ENCODE results near the gene UBE2G1. TPM values are rescaled to one million over a fixed set of nuclear protein-coding genes. Genes with fewer than 3 reads are reported as not detected.
A peak's percentile ranks its signal among the peaks of the same experiment; 100 is the strongest.

Gene UBE2G1
- total RNA-seq, 1 donor from 2014 or later = 80.0 TPM

GRCh38 chr17:4236456-4236855 lies 130.0 kb downstream of the UBE2G1 start:
- H3K4me3 Mint-ChIP-seq (ENCODE audit: unreplicated experiment) = no peak overlapping the region
- no peak for DNase-seq (ENCODE audit: low spot score)
- H3K36me3 Mint-ChIP-seq (ENCODE audit: low read depth) = peaks cover 10% of the 10 kb centered on the region
- peak overlapping the region; percentile 83 for H3K27ac Mint-ChIP-seq (ENCODE audit: unreplicated experiment)
- TF ChIP-seq CTCF (IDR thresholded peaks at IDR 0.05) = no peak
- no peaks in the 10 kb centered on the region for H3K27me3 Mint-ChIP-seq (ENCODE audit: low read depth)
- H3K4me1 Mint-ChIP-seq (ENCODE audit: low read depth) = peaks cover 38% of the 10 kb centered on the region
- H3K9me3 Mint-ChIP-seq (ENCODE audit: low read depth) = no peaks in the 10 kb centered on the region

- H3K4me1 Mint-ChIP-seq (ENCODE audit: low read depth) = peaks cover 47% of the 10 kb centered on the region
- H3K36me3 Mint-ChIP-seq (ENCODE audit: low read depth) = peaks cover 7% of the 10 kb centered on the region
- peak overlapping the region; percentile 83 for H3K27ac Mint-ChIP-seq (ENCODE audit: unreplicated experiment)
- H3K9me3 Mint-ChIP-seq (ENCODE audit: low read depth) = no peaks in the 10 kb centered on the region
- no peaks in the 10 kb centered on the region for H3K27me3 Mint-ChIP-seq (ENCODE audit: low read depth)
- no peak for DNase-seq (ENCODE audit: low spot score)
- no peak overlapping the region for H3K4me3 Mint-ChIP-seq (ENCODE audit: unreplicated experiment)
- TF ChIP-seq CTCF (IDR thresholded peaks at IDR 0.05) = no peak
Measured at GRCh38 chr17:4235372-4236279, 130.8 kb downstream of the UBE2G1 start.

GRCh38 chr17:4234401-4234800 lies 132.1 kb downstream of the UBE2G1 start:
- no peaks in the 10 kb centered on the region for H3K9me3 Mint-ChIP-seq (ENCODE audit: low read depth)
- TF ChIP-seq CTCF (IDR thresholded peaks at IDR 0.05) = no peak
- H3K27me3 Mint-ChIP-seq (ENCODE audit: low read depth) = no peaks in the 10 kb centered on the region
- H3K27ac Mint-ChIP-seq (ENCODE audit: unreplicated experiment) = peak overlapping the region; percentile 51
- H3K4me1 Mint-ChIP-seq (ENCODE audit: low read depth) = peaks cover 58% of the 10 kb centered on the region
- no peak for DNase-seq (ENCODE audit: low spot score)
- H3K36me3 Mint-ChIP-seq (ENCODE audit: low read depth) = peaks cover 3% of the 10 kb centered on the region
- H3K4me3 Mint-ChIP-seq (ENCODE audit: unreplicated experiment) = no peak overlapping the region

GRCh38 chr17:4233668-4234258 lies 132.7 kb downstream of the UBE2G1 start:
- TF ChIP-seq CTCF (IDR thresholded peaks at IDR 0.05) = no peak
- no peak for DNase-seq (ENCODE audit: low spot score)
- H3K36me3 Mint-ChIP-seq (ENCODE audit: low read depth) = peaks cover 3% of the 10 kb centered on the region
- peak overlapping the region; percentile 95 for H3K27ac Mint-ChIP-seq (ENCODE audit: unreplicated experiment)
- H3K9me3 Mint-ChIP-seq (ENCODE audit: low read depth) = no peaks in the 10 kb centered on the region
- no peak overlapping the region for H3K4me3 Mint-ChIP-seq (ENCODE audit: unreplicated experiment)
- peaks cover 60% of the 10 kb centered on the region for H3K4me1 Mint-ChIP-seq (ENCODE audit: low read depth)
- no peaks in the 10 kb centered on the region for H3K27me3 Mint-ChIP-seq (ENCODE audit: low read depth)

- H3K27ac Mint-ChIP-seq (ENCODE audit: unreplicated experiment) = peak overlapping the region; percentile 95
Measured at GRCh38 chr17:4232168-4232813, 134.2 kb downstream of the UBE2G1 start.

More at GRCh38 chr17:4232168-4232813, 134.2 kb downstream of the UBE2G1 start:
- Mint-ChIP-seq H3K4me3 (ENCODE audit: unreplicated experiment) (no peak overlapping the region), H3K36me3 (ENCODE audit: low read depth) (peaks cover 6% of the 10 kb centered on the region), H3K4me1 (ENCODE audit: low read depth) (peaks cover 60% of the 10 kb centered on the region), H3K27me3 (ENCODE audit: low read depth) (no peaks in the 10 kb centered on the region), H3K9me3 (ENCODE audit: low read depth) (no peaks in the 10 kb centered on the region)
- no peak for TF ChIP-seq CTCF (IDR thresholded peaks at IDR 0.05)
- DNase-seq (ENCODE audit: low spot score) = no peak

Data from chondrocyte (in vitro differentiated cells).